GM03348 (cell line): ENCODE measurements around the gene ALDH1L1.
A peak's percentile ranks its signal among the peaks of the same experiment; 100 is the strongest.

Experiments used
- DNase-seq: peaks from one replicate; pipeline ENCODE4 v3.0.0; 2012; ENCODE audit warnings: low spot score

ALDH1L1 gene

DNA sequence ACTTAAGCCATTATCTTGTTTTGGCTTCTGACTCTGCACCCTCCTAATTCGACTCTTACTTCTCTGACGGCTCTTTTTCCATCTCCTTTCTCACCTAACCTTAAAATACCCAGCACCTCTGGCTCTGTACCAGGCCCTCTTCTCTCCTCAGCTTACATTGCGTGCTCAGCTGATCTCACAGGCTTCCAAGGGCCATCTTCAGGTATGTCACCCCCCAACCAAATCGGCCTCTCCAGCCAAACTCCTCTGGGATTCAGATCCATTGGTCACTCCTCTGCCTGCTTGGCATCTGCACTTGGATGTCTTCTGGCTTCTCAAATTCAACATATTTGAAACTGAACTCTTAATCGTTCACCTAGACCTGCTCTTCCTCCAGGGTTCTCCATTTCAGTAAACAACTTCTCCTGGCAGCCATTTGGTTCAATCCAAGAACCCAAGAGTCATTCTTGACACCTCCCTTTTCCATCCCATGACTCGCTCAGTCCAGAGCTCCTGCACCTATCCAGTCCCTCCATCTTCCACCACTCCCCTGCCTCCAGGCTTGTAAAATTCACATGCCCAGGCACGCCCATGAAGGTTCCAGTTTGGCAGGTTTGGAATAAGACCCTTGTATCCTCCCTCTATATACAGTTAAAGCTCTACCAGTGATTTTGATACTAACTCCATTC is 61.2 kb downstream of the ALDH1L1 start:
- no peak for DNase-seq

DNA sequence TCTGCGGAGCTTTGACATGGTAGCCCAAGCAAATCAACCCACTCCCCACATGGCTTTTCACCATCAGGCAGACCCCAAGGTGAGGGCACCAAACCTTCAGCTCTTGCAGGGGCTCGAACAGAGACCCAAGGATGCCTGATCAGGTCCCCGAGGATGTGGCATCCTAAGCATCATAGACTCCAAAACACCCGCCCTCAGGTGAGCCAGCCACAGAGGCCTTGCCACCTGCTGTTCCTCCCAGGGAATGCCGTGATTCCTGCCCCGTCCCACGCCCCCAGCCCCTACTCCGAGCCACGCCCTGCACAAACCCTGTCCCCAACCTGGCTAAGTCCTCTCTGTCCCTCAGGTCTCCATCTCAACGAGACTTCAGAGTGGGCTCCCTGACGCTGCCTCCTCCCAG is 61.8 kb downstream of the ALDH1L1 start:
- no peak for DNase-seq

DNA sequence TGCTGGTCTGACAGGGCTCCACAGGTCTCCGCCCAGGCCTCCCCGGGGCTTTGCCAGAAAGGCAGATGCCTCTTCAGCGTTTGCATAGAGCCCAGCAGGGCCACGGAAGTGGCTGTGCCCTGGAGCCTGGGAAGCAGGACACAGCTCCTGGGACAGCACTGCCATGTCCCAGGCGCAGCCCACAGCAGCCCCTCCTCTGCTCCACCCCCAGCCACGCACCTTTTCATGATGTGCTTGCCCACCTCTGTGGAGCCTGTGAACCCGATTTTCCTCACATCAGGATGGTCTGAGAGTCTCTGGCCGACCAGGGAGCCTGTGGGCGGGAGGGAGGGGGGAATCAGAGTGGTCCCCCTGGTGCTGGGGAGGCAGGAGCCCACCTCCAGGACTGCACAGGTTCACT is 62.6 kb downstream of the ALDH1L1 start:
- DNase-seq = no peak

DNA sequence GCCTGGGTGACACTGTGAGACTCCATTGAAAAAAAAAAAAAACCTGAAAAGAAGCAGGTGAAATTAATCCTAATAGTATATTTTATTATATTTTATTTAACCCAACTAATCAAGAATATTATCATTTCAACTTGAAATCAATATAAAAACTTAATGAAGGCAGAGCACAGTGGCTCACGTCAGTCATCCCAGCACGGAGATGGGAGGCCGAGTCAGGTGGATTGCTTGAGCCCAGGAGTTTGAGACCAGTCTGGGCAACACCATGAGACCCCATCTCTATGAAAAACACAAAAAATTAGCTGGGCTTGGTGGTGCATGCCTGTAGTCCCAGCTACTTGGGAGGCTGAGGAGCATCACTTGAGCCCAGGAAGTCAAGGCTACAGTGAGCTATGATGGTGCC is 63.2 kb downstream of the ALDH1L1 start:
- DNase-seq = no peak

DNA sequence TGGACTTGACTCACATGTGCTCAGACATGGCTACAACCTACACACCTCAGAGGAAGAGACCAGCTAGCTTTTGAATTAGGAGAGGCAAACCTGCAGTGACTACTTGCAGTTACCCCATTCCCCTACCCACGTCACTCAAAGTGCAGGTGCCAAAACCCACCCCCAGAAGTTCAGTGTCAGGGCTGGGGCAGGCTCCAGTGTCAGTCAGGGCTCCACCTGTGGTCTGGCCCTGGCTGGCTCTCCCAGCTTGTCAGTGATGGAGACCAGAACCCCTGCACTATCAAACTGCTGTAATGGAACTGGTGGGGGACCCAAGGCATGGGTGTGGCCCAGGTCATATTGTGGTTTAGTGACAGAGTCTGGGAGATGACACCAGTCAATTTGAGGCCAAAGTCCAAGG is 63.9 kb downstream of the ALDH1L1 start:
- DNase-seq = no peak

DNA sequence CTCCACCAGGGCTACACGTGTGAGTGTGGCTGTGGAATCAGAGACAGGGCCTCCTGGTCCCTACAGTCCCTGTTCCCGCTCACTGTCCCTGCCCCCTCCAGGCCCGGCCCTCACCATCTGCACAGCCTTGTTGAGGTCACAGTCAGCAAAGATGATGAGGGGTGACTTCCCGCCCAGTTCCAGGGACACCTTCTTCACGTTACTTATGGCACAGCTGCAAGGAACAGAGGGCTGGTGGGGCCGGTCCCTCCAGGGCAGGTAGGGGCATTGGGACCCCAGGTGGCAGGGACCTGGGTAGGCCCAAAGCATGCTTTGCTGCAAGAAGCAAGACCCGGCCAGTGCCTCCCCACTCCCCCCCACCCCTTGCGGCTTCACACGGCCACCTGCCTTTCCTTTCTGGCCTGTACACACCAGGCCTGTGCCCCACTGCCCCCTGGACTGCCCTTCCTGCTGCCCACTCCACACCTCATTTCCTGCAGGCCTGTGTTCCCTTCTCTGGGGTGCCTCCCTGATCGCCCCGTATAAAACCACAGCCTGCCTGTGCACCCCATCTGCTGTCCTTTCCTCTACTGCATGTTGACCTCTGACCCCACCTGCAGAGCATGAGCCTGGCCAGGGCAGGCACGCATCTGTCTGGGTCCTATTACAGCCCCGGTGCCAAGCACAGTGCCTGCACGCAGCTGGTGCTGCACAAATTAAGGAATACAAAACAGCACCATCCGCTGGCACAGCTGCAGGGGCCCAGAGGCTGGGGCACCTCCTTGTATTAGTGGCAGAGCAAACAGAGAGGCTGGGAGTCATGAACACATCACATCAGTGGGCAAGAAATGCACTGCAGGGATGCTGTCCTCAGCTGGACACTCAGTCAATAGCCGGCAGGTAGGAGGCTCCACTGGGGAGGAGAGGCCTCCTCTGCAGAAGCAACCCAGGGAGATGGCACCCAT is 65.7 kb downstream of the ALDH1L1 start:
- DNase-seq = no peak

DNA sequence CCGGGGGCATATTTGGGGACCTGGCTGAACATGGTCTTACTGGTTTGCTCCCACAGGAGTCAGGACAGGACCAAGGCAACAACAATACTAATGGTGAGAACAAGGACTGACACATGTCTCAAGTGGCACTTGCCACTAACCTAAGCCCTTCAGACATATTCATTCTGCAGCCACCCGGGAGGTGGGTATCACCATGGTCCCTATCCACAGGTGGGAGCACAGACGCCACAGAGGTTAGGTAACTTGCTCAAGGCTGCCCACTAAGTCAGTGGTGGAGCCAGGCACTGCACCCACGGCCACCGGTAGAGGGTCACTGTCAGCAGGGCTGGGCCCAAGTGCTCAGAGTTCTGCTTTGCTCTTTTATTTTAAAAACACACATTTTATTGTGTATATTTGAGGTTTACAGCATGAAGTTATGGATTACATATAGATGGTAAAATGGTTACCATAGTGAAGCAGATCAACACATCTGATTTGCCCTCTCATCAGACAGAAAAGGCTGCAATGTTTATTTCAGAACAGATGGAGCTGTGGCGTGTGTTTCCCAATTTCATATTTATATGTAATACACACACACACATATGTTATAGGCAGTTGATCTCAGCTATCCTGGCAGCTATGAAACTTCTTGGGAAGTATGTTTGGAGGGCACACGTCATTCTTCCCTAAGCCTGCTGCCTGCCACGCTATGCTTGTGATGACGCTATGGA is 66.5 kb downstream of the ALDH1L1 start:
- DNase-seq = peak; percentile 47

DNA sequence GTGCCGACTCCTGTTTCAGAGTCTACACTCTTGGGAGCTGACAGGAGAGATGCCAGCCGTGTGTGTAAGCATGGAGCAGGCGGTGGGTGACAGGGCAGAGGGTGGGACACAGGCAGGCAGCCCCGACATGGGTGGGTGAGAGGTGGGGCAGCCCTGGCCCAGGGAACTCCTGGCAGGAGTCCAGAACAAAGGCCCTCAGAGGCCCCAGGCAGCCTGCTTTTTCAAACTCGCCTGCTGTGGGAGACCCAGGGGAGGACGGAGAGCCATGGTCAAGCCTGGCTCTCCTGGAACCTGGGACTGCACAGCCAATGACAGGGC is 67.2 kb downstream of the ALDH1L1 start:
- no peak for DNase-seq

DNA sequence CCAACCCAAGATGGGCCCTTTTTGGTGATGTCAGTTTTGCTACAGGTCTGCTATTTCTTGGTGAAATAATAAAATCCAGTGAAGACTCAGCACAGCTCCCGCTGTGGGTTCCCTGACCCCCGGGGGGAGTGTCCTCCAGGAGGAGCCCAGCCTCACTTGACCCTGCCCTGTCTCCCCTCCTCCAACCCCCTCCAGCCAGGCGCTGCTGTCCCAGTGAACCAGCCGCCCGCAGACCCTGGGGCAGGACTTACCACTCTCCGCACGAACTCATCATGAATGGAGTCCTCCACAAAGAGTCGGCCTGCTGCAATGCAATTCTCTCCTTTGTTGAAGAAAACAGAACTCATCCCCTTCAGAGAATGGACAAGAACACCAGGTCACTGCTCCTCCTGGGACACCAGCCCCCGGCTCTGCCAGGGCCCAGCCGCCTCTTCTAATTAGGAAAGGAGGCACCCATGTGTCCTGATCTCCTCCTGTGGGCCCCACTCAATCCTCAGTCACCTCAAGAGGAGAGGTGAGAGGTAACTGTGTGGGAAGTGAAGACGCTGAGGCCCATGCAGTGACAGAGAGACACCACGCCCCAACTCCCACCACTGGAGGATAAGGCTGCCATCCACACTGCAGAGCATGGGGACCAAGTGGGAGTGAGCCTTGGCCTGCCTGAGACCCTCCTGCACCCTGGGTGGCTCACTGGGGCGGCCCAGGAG is 67.7 kb downstream of the ALDH1L1 start:
- no peak for DNase-seq

DNA sequence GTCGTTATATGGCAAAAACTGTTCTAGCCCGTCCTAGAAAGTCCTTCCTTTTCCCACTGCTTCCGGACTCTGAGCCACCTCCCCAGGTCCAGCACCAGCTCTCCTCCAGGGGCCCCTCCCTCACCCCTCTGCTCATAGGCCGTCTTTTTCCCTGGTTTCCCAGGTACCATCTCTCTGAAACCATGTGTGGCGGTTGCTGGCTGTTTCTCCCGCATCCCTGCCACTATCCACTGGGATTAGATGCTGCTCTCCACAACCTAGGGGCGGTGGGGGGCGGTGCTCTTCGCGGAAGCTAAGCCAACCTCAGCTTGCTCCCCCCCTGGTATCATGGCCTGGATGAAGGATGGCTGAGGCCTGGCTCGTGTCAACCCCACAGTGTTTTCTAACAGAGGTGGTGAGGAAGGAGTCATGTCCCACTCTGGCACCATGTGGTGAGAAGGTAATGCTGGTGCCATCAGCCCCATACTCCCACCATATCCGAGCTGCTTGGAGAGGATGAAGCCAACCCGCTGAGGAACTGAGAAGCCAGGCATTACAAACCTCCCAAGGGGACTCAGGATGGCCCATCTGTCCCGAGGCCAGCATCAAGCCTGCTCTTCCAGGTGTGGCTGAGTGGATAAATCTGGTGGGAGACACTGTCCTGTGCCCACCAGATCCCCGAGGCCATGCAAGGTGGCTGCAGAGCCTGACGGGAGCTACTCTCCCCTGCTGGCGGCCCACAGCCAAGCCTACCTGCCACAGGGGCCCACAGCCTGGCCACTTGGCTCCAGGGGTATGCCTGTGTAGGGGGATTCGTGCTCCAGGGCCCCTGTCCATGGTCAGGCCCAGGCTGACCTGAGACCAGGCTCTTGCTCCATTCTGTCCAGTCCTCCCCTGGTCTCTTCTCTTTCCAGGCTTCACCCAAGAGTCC is 68.6 kb downstream of the ALDH1L1 start:
- no peak for DNase-seq

DNA sequence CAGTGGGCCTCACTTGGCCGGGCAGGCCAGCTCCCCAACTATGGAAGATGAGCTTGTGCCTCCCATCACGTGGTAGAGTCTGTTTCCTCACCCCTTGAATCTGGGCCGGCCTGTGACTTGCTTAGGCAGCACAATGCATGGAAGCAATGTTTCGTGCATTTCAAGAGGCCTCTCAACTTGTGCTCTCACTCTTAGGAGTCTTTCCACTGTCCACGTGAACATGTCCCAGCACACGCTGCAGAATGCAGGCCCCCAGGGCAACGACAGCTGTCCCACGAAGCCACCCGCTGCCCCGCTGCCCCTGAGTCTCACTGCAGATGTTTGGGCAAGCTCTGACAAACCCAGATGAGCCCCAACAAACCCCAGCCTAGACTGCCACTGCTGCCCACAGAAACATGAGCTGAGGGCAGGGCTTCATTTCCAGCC is 69.2 kb downstream of the ALDH1L1 start:
- no peak for DNase-seq

DNA sequence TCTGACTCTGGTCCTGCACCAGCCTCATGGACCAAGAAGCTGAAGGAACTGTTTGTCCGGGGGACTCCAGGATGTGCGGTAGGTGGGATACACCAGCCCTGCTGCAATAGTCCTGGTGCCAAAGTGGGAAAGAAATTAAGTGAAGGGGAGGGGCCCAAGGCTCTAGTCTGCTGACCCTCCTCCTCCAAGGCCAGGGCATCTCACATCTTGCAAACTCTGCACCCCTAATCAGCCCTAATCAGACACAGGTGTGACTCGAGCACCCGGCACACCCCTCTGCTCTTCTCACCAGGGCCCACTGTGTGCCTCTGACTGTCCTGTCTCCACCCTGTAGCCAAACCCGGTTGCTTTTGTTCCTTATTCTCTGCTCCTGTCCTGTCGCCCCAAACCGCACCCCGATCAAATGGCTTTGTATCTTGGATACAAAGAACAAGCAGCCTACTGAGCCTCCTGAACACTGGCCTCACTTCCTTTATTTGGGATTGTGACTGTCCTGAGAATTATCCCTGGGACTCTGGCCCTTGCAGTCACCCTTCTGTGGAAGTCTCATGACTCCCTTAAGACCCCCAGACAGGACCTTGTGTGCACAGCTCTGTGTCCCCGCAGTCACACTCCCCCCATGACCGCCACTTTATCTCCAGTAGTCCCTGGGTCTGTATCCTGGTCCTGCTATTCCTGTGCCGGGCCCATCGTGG is 69.8 kb downstream of the ALDH1L1 start:
- DNase-seq = no peak

DNA sequence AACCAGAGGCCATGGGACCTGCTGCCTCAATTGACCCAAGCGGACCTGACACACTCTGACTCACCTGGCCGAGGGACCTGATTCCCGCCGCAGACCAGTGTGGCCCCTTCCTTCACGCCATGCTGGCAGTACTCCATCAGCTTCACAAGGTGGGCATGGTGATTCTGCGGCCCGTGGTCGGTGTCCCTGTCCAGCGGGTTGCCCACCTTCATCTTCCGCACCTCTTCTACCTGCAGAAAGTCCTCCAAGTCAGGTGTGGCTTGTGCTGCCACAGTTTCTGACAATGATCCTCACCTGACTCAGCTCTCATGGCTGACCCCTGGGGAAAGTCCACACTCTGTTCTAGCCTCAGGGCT is 70.5 kb downstream of the ALDH1L1 start:
- DNase-seq = no peak

DNA sequence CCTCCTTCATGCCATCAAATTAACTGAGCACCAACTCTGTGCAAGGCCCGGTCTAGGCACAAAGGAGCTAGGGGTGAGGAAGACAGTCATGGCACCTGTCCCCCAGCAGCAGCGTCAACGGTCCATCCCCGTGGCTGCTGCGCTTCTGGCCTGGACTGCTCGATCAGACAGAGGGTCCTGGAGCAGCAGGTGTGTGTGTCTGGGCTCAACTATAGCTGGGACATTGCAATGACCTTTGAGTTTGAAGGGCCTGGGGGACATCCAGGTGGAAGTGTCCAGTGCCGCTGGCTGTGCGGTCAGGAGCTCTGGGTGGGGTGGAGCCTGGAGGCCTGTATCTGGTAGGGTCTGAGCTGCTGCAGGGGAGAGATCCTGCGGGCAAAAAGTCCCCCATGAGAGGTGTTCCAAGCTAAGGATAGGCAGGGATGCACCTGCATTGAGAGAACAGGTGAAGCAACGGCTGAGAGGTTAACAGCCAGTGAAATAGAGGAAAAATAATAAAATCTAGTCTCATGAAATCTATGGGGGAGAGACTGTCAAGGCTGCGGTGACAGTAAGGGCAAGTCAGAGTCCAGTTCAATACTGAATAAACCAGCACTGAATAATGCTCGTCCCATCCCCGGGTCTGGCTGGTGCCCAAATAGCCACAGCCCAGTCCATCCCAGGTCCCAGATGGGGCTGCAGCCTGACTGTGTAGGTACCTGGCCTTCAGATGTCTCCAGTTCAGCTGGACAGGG is 71.1 kb downstream of the ALDH1L1 start:
- no peak for DNase-seq

DNA sequence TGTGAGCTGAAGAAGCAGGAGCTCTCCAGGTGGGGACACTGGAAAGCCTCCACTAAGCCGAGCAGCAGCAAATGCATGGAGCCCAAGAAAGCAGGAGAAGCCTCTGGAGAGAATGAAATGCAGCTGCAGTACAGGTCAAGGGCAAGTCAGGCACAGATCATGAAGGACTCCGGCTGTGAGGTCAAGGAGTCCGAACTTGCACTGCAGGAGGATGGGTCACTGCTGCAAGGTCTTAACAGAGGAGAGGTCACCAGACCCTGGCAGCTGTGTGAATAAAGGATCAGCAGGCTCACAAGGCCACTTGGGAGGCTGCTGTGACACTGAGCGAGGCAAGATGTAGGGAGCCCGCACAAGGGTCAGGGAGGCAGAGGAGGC is 71.7 kb downstream of the ALDH1L1 start:
- DNase-seq = no peak

DNA sequence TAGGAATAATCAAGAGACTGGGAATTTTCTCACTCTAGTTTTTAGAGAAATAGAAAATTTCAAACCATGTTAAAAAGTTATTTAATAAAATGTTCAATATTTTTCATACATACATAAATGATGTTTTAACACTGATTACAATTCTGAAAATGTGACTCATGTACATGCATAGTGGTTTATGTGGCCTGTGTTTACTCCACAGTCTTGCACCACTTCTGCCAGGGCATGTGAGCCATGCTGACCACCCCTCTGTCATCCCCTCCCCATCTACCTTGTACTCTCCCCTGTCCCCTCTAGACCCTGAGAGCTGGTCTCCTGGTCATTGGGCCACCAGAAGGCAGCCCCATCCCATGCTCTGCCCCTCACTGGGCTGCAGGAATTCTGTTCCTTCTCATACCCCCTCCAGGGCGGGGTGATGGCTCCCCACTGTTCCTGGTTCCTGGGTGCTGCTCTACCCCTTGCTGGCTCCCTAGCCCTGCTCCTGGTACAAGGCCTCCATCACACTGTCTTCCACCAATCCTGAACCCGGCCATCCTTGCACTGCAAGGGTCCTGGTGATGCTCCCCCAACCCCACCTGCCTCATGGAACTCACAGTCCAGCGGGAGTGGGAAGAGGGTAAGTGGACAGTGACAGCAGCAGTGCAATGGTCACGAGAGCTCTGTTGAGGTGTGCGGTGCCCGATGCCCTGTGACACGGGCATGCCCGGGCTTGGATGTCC is 72.3 kb downstream of the ALDH1L1 start:
- no peak for DNase-seq

DNA sequence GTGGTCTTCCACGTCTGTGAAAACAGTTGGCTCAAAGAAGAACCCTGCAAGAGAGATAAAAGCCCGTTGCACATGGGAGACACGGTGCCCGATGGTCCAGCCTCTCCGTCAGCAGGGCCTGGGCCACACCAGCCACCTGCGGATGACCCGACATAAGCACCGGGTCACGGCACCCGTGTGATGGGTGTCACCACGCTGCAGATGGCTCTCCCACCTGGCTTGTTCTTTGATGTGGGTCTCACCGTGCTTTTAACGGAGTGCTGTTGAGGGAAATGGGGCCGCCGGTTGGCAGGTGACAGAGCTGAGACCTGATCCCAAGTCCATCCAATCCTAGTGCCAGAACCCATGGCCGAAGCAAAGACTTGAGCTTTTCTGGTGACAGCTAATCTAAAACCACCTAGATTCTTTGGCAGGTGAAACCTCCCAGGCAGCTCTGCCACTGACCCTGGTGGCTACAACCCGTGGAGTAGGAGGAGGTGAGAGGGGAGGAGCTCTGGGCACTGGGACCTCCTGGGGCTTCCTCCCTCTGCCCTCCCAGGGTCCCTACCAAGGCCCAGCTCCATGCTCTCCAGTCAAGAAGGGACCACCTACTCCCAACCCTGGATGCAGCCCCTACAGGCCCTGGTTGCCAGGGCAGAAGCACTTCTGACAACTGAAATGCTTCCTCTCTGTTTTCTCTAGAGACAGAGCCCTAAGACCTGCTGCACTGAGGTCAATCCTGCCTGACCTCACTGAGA is 73.0 kb downstream of the ALDH1L1 start:
- no peak for DNase-seq

DNA sequence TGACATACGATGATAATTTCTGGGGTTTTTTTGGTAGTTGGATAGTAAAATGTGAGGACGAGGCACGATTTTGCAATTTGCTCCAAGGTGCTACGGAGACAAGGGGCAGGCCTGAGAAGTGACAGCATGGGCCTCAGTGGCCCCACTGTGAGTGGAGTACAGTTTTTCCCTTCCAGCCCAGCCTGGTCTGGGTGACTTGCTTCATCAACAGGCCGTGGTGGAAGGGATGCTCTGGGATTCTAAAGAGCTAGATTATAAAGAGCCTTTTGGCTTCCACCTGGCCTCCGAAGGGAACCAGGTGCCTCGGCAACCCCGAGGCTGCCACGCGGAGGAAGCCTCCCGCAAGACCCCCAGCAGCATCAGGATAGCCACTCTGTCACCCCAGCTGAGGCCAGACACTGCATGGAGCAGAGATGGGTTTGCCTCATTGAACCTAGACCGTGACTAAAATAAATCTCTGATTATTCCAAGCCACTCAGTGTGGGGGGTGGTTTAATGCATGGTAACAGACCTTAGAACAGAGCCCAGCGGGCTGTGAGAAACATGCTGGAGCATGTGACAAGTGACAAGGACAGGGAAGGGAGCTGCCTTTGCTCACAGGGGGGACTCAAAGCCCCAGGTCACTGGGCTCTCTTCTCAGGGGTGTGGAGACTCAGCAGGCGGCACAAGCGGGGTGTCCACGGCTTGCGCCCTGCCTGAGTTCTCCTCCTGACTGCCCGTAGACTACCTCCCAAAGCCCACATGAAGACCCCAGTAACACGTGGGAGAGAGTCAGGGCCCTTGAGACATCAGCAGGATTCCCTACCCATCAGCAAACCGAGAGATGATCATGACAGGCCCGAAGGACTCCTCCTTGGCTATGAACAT is 73.8 kb downstream of the ALDH1L1 start:
- no peak for DNase-seq
